ENCODE results near the gene CRYAB.

CRYAB gene

GRCh38 chr11:111911563-111912401 is at the start of gene CRYAB:
Gene CRYAB, minus strand, starts transcription at chr11:111911770. Its CDS starts 46 bp downstream, at chr11:111911724.
- no peak for DNase-seq (ENCODE audit: low read depth in 2 of 3, low spot score in 1 of 3)

- no peak for DNase-seq (ENCODE audit: low read depth in 2 of 3, low spot score in 1 of 3)
Observed at GRCh38 chr11:111960916-111961315, 49.3 kb upstream of the CRYAB start.

- DNase-seq (ENCODE audit: low read depth in 2 of 3, low spot score in 1 of 3): no peak
Observed at GRCh38 chr11:111957663-111958444, 46.3 kb upstream of the CRYAB start.

- DNase-seq (ENCODE audit: low read depth in 2 of 3, low spot score in 1 of 3): no peak
Observed at GRCh38 chr11:111954154-111954553, 42.6 kb upstream of the CRYAB start.

GRCh38 chr11:111951565-111951964 is 40.0 kb upstream of the CRYAB start:
- DNase-seq (ENCODE audit: low read depth in 2 of 3, low spot score in 1 of 3): no peak

- no peak for DNase-seq (ENCODE audit: low read depth in 2 of 3, low spot score in 1 of 3)
Observed at GRCh38 chr11:111949519-111950426, 38.2 kb upstream of the CRYAB start.

GRCh38 chr11:111947143-111947542 is 35.6 kb upstream of the CRYAB start:
- no peak for DNase-seq (ENCODE audit: low read depth in 2 of 3, low spot score in 1 of 3)

- no peak for DNase-seq (ENCODE audit: low read depth in 2 of 3, low spot score in 1 of 3)
Observed at GRCh38 chr11:111946499-111946898, 34.9 kb upstream of the CRYAB start.

- DNase-seq (ENCODE audit: low read depth in 2 of 3, low spot score in 1 of 3): no peak
Observed at GRCh38 chr11:111945198-111945597, 33.6 kb upstream of the CRYAB start.

- DNase-seq (ENCODE audit: low read depth in 2 of 3, low spot score in 1 of 3): no peak
Observed at GRCh38 chr11:111944651-111945051, 33.1 kb upstream of the CRYAB start.

- no peak for DNase-seq (ENCODE audit: low read depth in 2 of 3, low spot score in 1 of 3)
Observed at GRCh38 chr11:111944139-111944538, 32.6 kb upstream of the CRYAB start.

GRCh38 chr11:111942829-111943228 is 31.3 kb upstream of the CRYAB start:
- no peak for DNase-seq (ENCODE audit: low read depth in 2 of 3, low spot score in 1 of 3)

GRCh38 chr11:111941963-111942362 is 30.4 kb upstream of the CRYAB start:
- DNase-seq (ENCODE audit: low read depth in 2 of 3, low spot score in 1 of 3): no peak

- DNase-seq (ENCODE audit: low read depth in 2 of 3, low spot score in 1 of 3): no peak
Observed at GRCh38 chr11:111939836-111940604, 28.4 kb upstream of the CRYAB start.

- peak in 1 of 3 donors; percentile 19 for DNase-seq (ENCODE audit: low read depth in 2 of 3, low spot score in 1 of 3)
Observed at GRCh38 chr11:111938687-111939160, 27.2 kb upstream of the CRYAB start.

GRCh38 chr11:111937844-111938243 is 26.3 kb upstream of the CRYAB start:
- no peak for DNase-seq (ENCODE audit: low read depth in 2 of 3, low spot score in 1 of 3)

GRCh38 chr11:111937461-111937769 is 25.8 kb upstream of the CRYAB start:
- no peak for DNase-seq (ENCODE audit: low read depth in 2 of 3, low spot score in 1 of 3)

GRCh38 chr11:111936040-111936540 is 24.5 kb upstream of the CRYAB start:
- no peak for DNase-seq (ENCODE audit: low read depth in 2 of 3, low spot score in 1 of 3)

GRCh38 chr11:111935317-111936039 is 23.9 kb upstream of the CRYAB start:
- DNase-seq (ENCODE audit: low read depth in 2 of 3, low spot score in 1 of 3): no peak

- DNase-seq (ENCODE audit: low read depth in 2 of 3, low spot score in 1 of 3): no peak
Observed at GRCh38 chr11:111934306-111934705, 22.7 kb upstream of the CRYAB start.

Data from stimulated activated CD4-positive, alpha-beta T cell treated with anti-CD3 and anti-CD28 coated beads, Interleukin-12 subunit alpha, Interleukin-12 subunit beta, amount 100 ng/mL, for 48 hours (primary cell).